Keratinocyte (primary cell): ENCODE measurements around the gene FAM174B. TPM values are rescaled to one million over a fixed set of nuclear protein-coding genes. Genes with fewer than 3 reads are reported as not detected.

Source experiments
- DNase-seq: peaks from one replicate; pipeline ENCODE4 v3.0.0-alpha.2; 2011; ENCODE audit warnings: low read depth, missing footprints, low spot score
- FAIRE-seq: peaks from 2 replicates; lab custom pipeline; 2011; peaks lifted over from hg19 to GRCh38; lab: Jason Lieb, UNC
- H2AFZ ChIP-seq: 2 replicates; pipeline ENCODE4 v1.6.0; 2012; ENCODE audit warnings: low read length, control low read depth, inconsistent platforms; ENCODE audit not compliant: control insufficient read depth
- H3K27ac ChIP-seq: 2 replicates; pipeline ENCODE4 v1.5.1; 2011; ENCODE audit warnings: low read length; ENCODE audit not compliant: control insufficient read depth, insufficient read depth
- H3K27me3 ChIP-seq: 3 replicates; pipeline ENCODE4 v1.6.0; 2011; ENCODE audit warnings: low read length; ENCODE audit not compliant: control insufficient read depth, insufficient read depth; ENCODE audit errors: extremely low read depth
- H3K36me3 ChIP-seq, 2 experiments: 2 replicates in 1 of 2; 3 replicates in 1 of 2; pipeline ENCODE4 v1.5.1; 2011; ENCODE audit warnings: low read length in 2 of 2, mild to moderate bottlenecking in 1 of 2; ENCODE audit not compliant: control insufficient read depth in 2 of 2, insufficient read depth in 2 of 2; ENCODE audit errors: extremely low read depth in 1 of 2
- H3K4me1 ChIP-seq: 3 replicates; pipeline ENCODE4 v1.5.1; 2011; ENCODE audit warnings: low read length; ENCODE audit not compliant: control insufficient read depth, insufficient read depth; ENCODE audit errors: extremely low read depth
- H3K4me2 ChIP-seq: 3 replicates; pipeline ENCODE4 v1.6.0; 2011; ENCODE audit warnings: low read depth, low read length; ENCODE audit not compliant: control insufficient read depth, insufficient read depth; ENCODE audit errors: extremely low read depth
- H3K4me3 ChIP-seq, 3 experiments: fragments of 200-600 bp in 1 of 3; sonication (generic) in 1 of 3; 2 replicates in 2 of 3; 3 replicates in 1 of 3; pipeline ENCODE4 v1.5.1; 2011 to 2016; ENCODE audit warnings: low read length in 3 of 3, mild to moderate bottlenecking in 3 of 3, control low read depth in 2 of 3, inconsistent platforms in 1 of 3, low read depth in 1 of 3, mixed read lengths in 1 of 3, mixed run types in 1 of 3, moderate library complexity in 1 of 3; ENCODE audit not compliant: control insufficient read depth in 2 of 3, insufficient read depth in 2 of 3; ENCODE audit errors: extremely low read depth in 1 of 3
- H3K79me2 ChIP-seq: 2 replicates; pipeline ENCODE4 v1.6.0; 2012; ENCODE audit warnings: low read length; ENCODE audit not compliant: control insufficient read depth, insufficient read depth
- H3K9ac ChIP-seq: 3 replicates; pipeline ENCODE4 v1.6.0; 2011; ENCODE audit warnings: low read length; ENCODE audit not compliant: control insufficient read depth, insufficient read depth; ENCODE audit errors: extremely low read depth
- H3K9me1 ChIP-seq: 3 replicates; pipeline ENCODE4 v1.6.0; 2011; ENCODE audit warnings: low read length; ENCODE audit not compliant: control insufficient read depth, insufficient read depth; ENCODE audit errors: extremely low read depth
- H3K9me3 ChIP-seq: 2 replicates; pipeline ENCODE4 v1.5.1; 2012; ENCODE audit warnings: low read depth, low read length; ENCODE audit not compliant: control insufficient read depth
- H4K20me1 ChIP-seq: 3 replicates; pipeline ENCODE4 v1.6.0; 2011; ENCODE audit warnings: low read length; ENCODE audit not compliant: control insufficient read depth, insufficient read depth; ENCODE audit errors: extremely low read depth
- CTCF ChIP-seq, 3 experiments: IDR thresholded peaks in 1 of 3; conservative IDR thresholded peaks in 1 of 3; optimal IDR thresholded peaks in 1 of 3; 2 replicates in 2 of 3; 3 replicates in 1 of 3; pipeline versions ENCODE3 to v1.5.1; 2011; ENCODE audit warnings: low read length in 3 of 3, mild to moderate bottlenecking in 3 of 3, moderate library complexity in 2 of 3, control low read depth in 1 of 3, inconsistent platforms in 1 of 3; ENCODE audit not compliant: insufficient read depth in 2 of 3; ENCODE audit errors: extremely low read depth in 1 of 3
- EZH2 ChIP-seq: IDR thresholded peaks from one replicate; pipeline ENCODE4 v1.6.1; 2012; ENCODE audit warnings: inconsistent platforms, mild to moderate bottlenecking, low read length, moderate library complexity
- dilution Hi-C: fragments of 300-500 bp; cut with MboI; formaldehyde crosslinking; loops from one replicate; pipeline ENCODE4 v1.7.0; 2020; ENCODE audit warnings: low sequenced_read_pairs; ENCODE audit not compliant: extremely low pct_ligation_motif_present
- polyA plus RNA-seq, 5 experiments: library from polyadenylated mRNA; depleted of rRNA in 3 of 5; stranded (reverse) in 3 of 5; stranded (forward) in 1 of 5; unstranded in 1 of 5; fragments of >200 nt; gene quantifications; 1 replicate in 1 of 5; 2 replicates in 3 of 5; 3 replicates in 1 of 5; pipeline versions ENCODE4 v1.2.1 to v1.2.3, GENCODE V29; 2011 to 2012; ENCODE audit warnings: missing spikeins in 2 of 5, low read depth in 1 of 5, low replicate concordance in 1 of 5

FAM174B gene
- polyA plus RNA-seq, 1 donor (not counting 4 experiments of a cell fraction or from before 2014, with no cell fraction given), result 0.73 TPM

- Histone ChIP-seq H2AFZ (no peak overlapping the region), H3K36me3 (no peaks in the 10 kb centered on the region), H3K4me1 (peaks cover 8% of the 10 kb centered on the region), H3K9me3 (no peaks in the 10 kb centered on the region), H3K27me3 (no peaks in the 10 kb centered on the region), H3K9me1 (no peaks in the 10 kb centered on the region), H3K4me3 (no peak overlapping the region), H3K27ac (no peak overlapping the region), H3K4me2 (no peak overlapping the region), H4K20me1 (no peaks in the 10 kb centered on the region), H3K9ac (no peak overlapping the region), H3K79me2 (no peaks in the 10 kb centered on the region)
- FAIRE-seq (no peak), DNase-seq (no peak)
- dilution Hi-C loops, result no loop called here
- no peak for TF ChIP-seq CTCF (optimal IDR thresholded peaks at IDR 0.05 in 1 of 3, IDR thresholded peaks at IDR 0.05 in 1 of 3, conservative IDR thresholded peaks at IDR 0.05 in 1 of 3; ENCODE audit: extremely low read depth in 1 of 3, insufficient read depth in 2 of 3, low read length in 3 of 3)
- TF ChIP-seq EZH2, result no peak
Measured at GRCh38 chr15:92629975-92630626, 25.5 kb downstream of the FAM174B start.

- H3K79me2 ChIP-seq, result no peaks in the 10 kb centered on the region
- no peak overlapping the region for H3K4me2 ChIP-seq
- dilution Hi-C loops, result no loop called here
- no peaks in the 10 kb centered on the region for H3K27me3 ChIP-seq
- no peak overlapping the region for H3K9ac ChIP-seq
- no peaks in the 10 kb centered on the region for H3K9me3 ChIP-seq
- H3K36me3 ChIP-seq, result no peaks in the 10 kb centered on the region
- H3K27ac ChIP-seq, result no peak overlapping the region
- no peak for DNase-seq
- no peak overlapping the region for H2AFZ ChIP-seq
- no peaks in the 10 kb centered on the region for H3K9me1 ChIP-seq
- no peak for FAIRE-seq
- H3K4me3 ChIP-seq, result no peak overlapping the region
- peaks cover 14% of the 10 kb centered on the region for H3K4me1 ChIP-seq
- H4K20me1 ChIP-seq, result no peaks in the 10 kb centered on the region
- TF ChIP-seq EZH2 (no peak), CTCF (optimal IDR thresholded peaks at IDR 0.05 in 1 of 3, IDR thresholded peaks at IDR 0.05 in 1 of 3, conservative IDR thresholded peaks at IDR 0.05 in 1 of 3; ENCODE audit: extremely low read depth in 1 of 3, insufficient read depth in 2 of 3, low read length in 3 of 3) (no peak)
Measured at GRCh38 chr15:92629276-92629974, 26.1 kb downstream of the FAM174B start.
